GM13976 (cell line): ENCODE results near the gene SAYSD1.

Experiments
- DNase-seq: peaks from one replicate; pipeline ENCODE4 v3.0.0; 2012; ENCODE audit warnings: low spot score
- CTCF ChIP-seq: IDR thresholded peaks from 2 replicates; pipeline ENCODE4 v1.5.1; 2012; ENCODE audit warnings: borderline replicate concordance, mild to moderate bottlenecking; ENCODE audit not compliant: insufficient read depth; ENCODE audit errors: extremely low read depth, missing control alignments, control extremely low read depth
- in situ Hi-C: fragments of 300-500 bp; cut with MboI; formaldehyde crosslinking; loops from one replicate; pipeline ENCODE4 v1.12.0; 2022; ENCODE audit warnings: low sequenced_read_pairs, mixed read lengths, inconsistent platforms; ENCODE audit not compliant: unreplicated experiment

Gene SAYSD1

GRCh38 chr6:39090036-39090435 is 24.9 kb downstream of the SAYSD1 start:
- no peak for TF ChIP-seq CTCF
- in situ Hi-C loops: no loop called here

DNA sequence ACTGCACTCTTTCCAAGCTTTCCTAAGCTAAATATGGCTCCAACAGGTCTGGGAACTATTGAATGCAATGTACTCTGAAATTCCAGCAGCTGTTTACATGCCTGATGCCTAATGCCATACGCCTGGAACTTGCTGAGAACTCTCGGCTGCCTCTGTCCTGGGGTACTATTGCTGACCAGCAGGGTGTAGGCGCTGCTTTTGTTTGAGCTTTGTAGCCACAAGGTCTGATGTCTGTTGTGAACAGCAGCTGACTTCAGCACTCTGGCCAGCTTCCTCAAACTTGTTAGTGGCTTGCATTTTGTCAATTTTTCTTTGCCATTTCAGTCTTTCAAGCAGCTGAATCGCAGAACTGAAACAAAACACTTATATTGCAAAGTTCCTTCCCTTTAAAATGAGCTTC is 26.7 kb downstream of the SAYSD1 start:
- peak; percentile 17 for DNase-seq
- in situ Hi-C loops: no loop called here
- no peak for TF ChIP-seq CTCF

More at GRCh38 chr6:39090036-39090435, 24.9 kb downstream of the SAYSD1 start:
- no peak for DNase-seq

- in situ Hi-C loops: no loop called here
- TF ChIP-seq CTCF: no peak
- DNase-seq: no peak
Measured at GRCh38 chr6:39087197-39087596, 27.8 kb downstream of the SAYSD1 start.

DNA sequence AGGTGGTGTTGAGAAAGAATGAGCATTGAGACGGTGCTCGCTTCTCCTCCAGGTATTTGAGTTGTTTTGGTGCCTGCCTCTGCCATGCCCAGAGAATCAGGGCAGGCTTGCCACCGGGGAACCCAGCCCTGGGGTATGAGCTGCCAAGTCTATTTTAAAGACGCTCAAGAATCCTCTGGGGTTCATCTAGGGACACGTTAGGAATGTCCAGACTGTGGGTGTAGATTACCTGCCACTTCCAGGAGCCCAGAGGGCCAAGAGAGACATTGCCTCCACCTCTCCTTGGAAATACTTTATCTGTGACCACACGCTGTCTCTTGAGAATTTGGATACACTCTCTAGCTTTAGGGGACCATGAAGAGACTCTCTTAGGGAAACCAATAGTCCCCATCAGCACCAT is 28.3 kb downstream of the SAYSD1 start:
- DNase-seq: no peak
- in situ Hi-C loops: no loop called here
- TF ChIP-seq CTCF: no peak

- TF ChIP-seq CTCF: no peak
- in situ Hi-C loops: no loop called here
- DNase-seq: peak; percentile 74
Measured at GRCh38 chr6:39086294-39086693, 28.7 kb downstream of the SAYSD1 start.

DNA sequence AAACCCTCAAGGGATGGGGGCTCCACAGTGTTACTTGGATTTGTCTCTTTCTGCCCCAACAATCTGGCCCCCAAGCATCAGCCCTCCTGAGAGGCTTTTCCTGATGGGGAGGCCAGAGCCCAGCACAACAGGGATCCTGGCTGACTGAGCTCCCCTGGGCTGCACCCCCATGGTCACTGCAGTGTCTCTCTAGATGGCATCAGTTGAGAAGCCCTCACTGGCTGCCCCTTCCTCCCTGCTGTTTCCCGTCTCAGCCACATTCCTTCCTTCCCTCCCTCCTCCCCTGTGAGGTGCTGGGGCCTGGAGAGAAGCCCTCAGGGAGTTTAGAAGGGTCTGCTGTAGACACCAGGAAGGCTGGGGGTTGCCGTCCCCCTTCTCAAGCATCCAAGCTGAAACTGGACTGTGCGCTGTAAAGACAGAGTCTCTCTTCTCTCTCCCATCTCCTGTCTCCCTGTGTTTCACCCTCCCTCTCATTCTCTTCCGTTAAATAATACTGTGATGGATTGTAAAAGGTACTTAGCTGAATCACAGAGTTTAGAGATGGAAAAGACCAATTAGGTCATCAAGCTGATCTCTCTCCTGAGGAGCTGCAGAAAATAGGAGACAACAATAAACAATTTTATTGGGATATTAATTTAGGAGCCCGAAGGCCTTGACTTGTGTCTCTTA is 29.7 kb downstream of the SAYSD1 start:
- in situ Hi-C loops: no loop called here
- peak; percentile 11 for DNase-seq
- TF ChIP-seq CTCF: no peak
